AG04450 (cell line): ENCODE results near the gene ULK4. TPM values are rescaled to one million over a fixed set of nuclear protein-coding genes. Genes with fewer than 3 reads are reported as not detected.

ENCODE experiments used
- CTCF ChIA-PET: fragments of 300-600, 350-600 bp; formaldehyde crosslinking; extraction: SDS; loops from one replicate; lab custom pipeline; 2022; ENCODE audit warnings: antibody characterized with exemption, inconsistent platforms; lab: Charles Lee
- POLR2A ChIA-PET: fragments of 350-600 bp; formaldehyde crosslinking; extraction: SDS; loops from one replicate; lab custom pipeline; 2021; ENCODE audit warnings: antibody characterized with exemption, inconsistent platforms; lab: Yijun Ruan, JAX
- DNase-seq: peaks from one replicate; pipeline ENCODE4 v3.0.0-alpha.2; 2011; ENCODE audit warnings: low read depth, low spot score
- H3K27ac ChIP-seq: one replicate; pipeline ENCODE4 v1.5.1; 2012; ENCODE audit warnings: low read depth, low read length, control low read depth
- H3K27me3 ChIP-seq: one replicate; pipeline ENCODE4 v1.6.0; 2012; ENCODE audit warnings: low read length; ENCODE audit not compliant: control insufficient read depth, insufficient read depth
- H3K4me3 ChIP-seq: 2 replicates; pipeline ENCODE4 v1.5.1; 2011; ENCODE audit warnings: mild to moderate bottlenecking, low read depth, low read length, control low read depth
- H3K9me3 ChIP-seq: 2 replicates; pipeline ENCODE4 v1.5.1; 2012; ENCODE audit warnings: low read length; ENCODE audit not compliant: control insufficient read depth, insufficient read depth
- polyA plus RNA-seq: library from polyadenylated mRNA; depleted of rRNA; stranded (reverse); fragments of >200 nt; gene quantifications from 2 replicates; pipeline ENCODE4 v1.2.3, GENCODE V29; 2011
- TF ChIP-seq, protein P1 (sequence below): IDR thresholded peaks from 2 replicates; pipeline ENCODE4 v1.5.1; 2011; ENCODE audit warnings: low read depth, low read length, control low read depth, inconsistent platforms

Gene ULK4
- polyA plus RNA-seq, 1 experiment = 3.7 TPM

DNA sequence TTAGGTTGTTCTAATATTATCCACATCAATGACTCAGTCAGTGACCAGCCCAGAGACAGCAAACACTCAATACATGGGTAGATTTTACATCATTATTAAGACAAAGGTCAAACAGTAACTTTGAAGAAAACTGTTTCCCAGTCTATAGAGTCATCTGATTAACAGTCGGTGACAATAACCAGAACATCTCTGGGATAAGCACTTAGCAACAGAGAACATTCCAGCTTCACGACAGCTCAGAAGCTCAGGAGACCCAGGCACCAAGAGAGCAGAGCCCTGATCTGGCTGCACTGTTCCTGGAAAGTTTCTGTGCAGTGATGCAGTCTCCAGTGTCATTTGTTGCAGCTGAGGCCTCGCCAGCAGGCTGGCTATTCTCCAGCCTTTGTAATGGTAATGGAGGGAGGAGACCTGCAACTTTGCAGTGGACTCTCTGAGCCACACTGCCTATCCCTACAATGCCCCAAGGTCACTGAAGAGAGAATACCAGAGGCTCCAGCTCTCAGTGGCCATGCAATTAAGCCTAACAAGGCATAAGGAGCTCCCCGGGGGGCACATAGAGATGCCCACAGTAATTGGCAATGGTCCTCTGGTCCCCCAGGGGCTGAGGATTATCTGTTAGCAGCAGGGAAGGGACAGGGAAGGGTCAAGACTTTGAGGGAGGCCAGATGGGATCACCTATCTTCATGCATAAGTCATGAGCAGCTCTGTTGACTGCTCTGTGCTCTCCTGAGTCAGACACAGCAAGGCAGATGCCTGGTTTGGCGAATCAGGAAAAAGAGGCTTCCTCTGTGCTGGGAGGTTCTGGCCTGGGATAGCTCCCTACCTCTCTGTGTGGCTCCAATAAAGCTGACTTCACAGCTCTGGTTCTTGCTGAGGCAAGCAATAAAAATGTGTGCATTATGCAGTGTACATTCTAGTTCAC lies 599.0 kb downstream of the ULK4 start:
- Histone ChIP-seq H3K27me3 (no peaks in the 10 kb centered on the region), H3K4me3 (no peak overlapping the region), H3K27ac (no peak overlapping the region), H3K9me3 (no peaks in the 10 kb centered on the region)
- TF ChIP-seq, protein P1, sequence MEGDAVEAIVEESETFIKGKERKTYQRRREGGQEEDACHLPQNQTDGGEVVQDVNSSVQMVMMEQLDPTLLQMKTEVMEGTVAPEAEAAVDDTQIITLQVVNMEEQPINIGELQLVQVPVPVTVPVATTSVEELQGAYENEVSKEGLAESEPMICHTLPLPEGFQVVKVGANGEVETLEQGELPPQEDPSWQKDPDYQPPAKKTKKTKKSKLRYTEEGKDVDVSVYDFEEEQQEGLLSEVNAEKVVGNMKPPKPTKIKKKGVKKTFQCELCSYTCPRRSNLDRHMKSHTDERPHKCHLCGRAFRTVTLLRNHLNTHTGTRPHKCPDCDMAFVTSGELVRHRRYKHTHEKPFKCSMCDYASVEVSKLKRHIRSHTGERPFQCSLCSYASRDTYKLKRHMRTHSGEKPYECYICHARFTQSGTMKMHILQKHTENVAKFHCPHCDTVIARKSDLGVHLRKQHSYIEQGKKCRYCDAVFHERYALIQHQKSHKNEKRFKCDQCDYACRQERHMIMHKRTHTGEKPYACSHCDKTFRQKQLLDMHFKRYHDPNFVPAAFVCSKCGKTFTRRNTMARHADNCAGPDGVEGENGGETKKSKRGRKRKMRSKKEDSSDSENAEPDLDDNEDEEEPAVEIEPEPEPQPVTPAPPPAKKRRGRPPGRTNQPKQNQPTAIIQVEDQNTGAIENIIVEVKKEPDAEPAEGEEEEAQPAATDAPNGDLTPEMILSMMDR = no peak
- no peak for DNase-seq
- POLR2A ChIA-PET = no interaction called here
- CTCF ChIA-PET = no interaction called here

GRCh38 chr3:41357271-41357670 lies 604.6 kb downstream of the ULK4 start:
- ChIA-PET POLR2A (no interaction called here), CTCF (no interaction called here)
- TF ChIP-seq, protein P1 = no peak
- no peak for DNase-seq
- H3K27ac ChIP-seq = no peak overlapping the region
- no peaks in the 10 kb centered on the region for H3K27me3 ChIP-seq
- H3K4me3 ChIP-seq = no peak overlapping the region
- no peaks in the 10 kb centered on the region for H3K9me3 ChIP-seq

GRCh38 chr3:41356775-41357174 lies 605.1 kb downstream of the ULK4 start:
- POLR2A ChIA-PET = no interaction called here
- TF ChIP-seq, protein P1 = no peak
- CTCF ChIA-PET = no interaction called here
- no peak overlapping the region for H3K4me3 ChIP-seq
- H3K27me3 ChIP-seq = no peaks in the 10 kb centered on the region
- H3K27ac ChIP-seq = no peak overlapping the region
- H3K9me3 ChIP-seq = no peaks in the 10 kb centered on the region
- no peak for DNase-seq

DNA sequence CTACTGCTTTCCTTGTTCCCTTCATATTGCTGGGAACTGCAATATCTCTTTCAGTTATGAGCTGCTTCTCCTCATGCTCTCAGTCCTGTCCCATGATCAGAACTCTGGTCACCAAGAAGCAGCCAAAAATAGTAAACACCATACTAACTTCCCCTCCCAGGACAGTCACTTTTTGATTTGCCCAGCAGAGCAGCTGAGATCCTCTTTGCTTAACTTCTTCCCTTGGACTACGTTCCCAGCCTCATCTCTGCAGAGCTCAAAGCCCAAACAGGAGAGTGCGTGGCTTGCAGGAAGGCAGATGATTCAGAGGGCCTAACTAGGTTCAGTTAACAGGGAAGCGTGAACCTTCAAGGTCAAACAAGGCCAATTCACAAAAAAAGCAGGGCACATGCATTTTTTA lies 609.4 kb downstream of the ULK4 start:
- CTCF ChIA-PET = no interaction called here
- DNase-seq = no peak
- POLR2A ChIA-PET = no interaction called here

GRCh38 chr3:41350441-41350840 lies 611.5 kb downstream of the ULK4 start:
- no peaks in the 10 kb centered on the region for H3K9me3 ChIP-seq
- DNase-seq = no peak
- peaks cover 6% of the 10 kb centered on the region for H3K27me3 ChIP-seq
- TF ChIP-seq, protein P1 = no peak
- no peak overlapping the region for H3K4me3 ChIP-seq
- no peak overlapping the region for H3K27ac ChIP-seq
- ChIA-PET POLR2A (no interaction called here), CTCF (no interaction called here)

More for the DNA sequence above, 609.4 kb downstream of the ULK4 start:
- H3K4me3 ChIP-seq = no peak overlapping the region
- TF ChIP-seq, protein P1 = no peak
- H3K27ac ChIP-seq = no peak overlapping the region
- H3K27me3 ChIP-seq = peaks cover 6% of the 10 kb centered on the region
- no peaks in the 10 kb centered on the region for H3K9me3 ChIP-seq
